CMK (cell line): ENCODE measurements around the gene AKR1C2.
"Not testable (repeated sequence)": the region's sequence is repeated elsewhere in the genome, so short reads cannot be mapped to it uniquely, and the experiment has no call there.

Experiments
- DNase-seq: peaks from one replicate; pipeline ENCODE4 v3.0.0-alpha.2; 2010; ENCODE audit warnings: low read depth

Gene AKR1C2

DNA sequence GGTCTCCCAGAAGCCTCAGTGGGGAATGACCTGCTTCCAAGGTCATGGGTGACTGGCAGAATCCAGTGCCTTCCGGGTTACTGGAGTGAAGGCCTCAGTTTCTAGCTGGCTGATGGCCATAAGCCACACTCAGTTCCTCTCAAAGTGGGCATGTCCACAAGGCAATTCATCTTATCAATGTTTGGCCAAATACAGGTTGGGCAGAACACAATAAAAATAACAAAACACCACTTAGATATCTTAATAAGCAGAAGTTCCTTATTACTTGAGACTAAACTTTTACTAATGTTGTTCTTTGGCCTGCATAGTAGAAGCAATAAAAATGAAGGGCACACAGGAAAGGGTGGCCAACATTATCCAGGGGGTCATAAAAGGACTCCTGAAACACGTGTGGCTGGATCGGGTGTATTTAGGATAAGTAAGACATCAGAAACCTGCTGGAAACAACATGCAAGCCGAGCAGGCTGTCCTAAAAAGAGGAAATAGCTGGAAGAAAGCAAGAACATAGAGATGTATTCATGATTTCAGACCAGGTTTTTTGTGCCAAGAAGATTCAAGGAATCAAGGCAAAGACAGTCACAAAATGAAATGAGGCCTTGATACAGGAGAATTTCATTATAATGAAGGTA lies 19.6 kb upstream of the AKR1C2 start:
- DNase-seq: no peak

- not testable (repeated sequence) for DNase-seq
These were observed 18.1 kb upstream of the AKR1C2 start for GRCh38 chr10:5021624-5022290.

DNA sequence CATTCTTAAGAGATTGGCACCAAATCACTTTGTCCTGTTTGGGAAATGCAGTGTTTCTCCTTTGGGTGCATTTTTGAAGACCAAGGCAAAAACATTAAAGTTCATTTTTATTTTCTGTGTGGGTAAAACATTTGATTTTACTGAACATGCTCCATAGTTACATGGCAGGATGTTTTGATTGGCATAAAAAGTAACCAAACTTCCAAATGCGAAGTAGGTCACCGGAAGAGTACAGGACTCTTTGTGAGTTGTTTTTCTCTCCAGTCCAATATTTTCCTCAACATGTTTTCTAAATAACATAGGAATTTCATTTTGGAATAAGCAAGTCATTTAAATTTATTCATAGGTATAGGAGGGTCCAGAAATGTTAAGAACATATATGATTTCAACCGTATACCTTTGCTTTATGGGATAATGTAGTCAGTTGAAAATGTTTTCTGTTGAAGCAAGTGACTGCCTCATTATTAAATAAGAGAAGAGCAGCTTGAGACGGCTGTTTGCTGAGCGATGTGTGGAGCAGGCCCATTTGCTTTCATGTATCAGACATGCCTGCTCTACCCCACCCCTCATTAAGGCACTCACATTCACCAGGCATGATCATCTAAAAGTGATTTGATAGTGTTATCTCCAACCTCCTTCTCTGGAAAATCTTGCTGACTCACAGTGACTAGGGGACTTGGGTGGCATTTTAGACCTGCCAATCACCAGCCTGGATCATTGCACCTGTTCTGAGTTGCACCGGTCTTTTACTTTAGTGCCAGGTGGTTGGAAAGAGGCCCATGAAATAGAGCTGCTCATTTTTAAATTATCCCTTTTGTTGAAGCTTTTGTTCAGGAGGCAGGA lies 16.3 kb upstream of the AKR1C2 start:
- not testable (repeated sequence) for DNase-seq

- DNase-seq: not testable (repeated sequence)
These were observed 15.1 kb upstream of the AKR1C2 start for GRCh38 chr10:5018671-5019277.

GRCh38 chr10:5018134-5018533 lies 14.5 kb upstream of the AKR1C2 start:
- DNase-seq: no peak

DNA sequence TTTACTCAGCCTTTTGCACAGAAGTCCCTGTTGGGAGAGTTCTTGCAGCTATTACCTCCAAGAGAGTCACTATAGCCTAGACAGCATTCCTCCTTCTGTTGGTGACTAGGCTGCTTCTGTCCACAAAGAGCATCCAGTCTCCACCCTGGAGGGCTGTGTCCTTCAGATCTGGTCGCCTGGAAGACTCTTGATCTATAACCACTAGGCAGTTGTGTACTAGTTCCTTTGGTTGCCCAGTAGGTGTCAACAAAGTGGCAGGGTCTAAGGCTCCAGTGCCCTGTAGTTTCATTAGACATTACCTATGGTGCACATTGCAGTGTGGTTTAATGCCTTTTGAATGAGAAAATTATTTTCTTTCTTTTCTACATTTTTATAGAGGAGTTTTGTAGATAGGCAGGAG lies 11.3 kb upstream of the AKR1C2 start:
- no peak for DNase-seq

DNA sequence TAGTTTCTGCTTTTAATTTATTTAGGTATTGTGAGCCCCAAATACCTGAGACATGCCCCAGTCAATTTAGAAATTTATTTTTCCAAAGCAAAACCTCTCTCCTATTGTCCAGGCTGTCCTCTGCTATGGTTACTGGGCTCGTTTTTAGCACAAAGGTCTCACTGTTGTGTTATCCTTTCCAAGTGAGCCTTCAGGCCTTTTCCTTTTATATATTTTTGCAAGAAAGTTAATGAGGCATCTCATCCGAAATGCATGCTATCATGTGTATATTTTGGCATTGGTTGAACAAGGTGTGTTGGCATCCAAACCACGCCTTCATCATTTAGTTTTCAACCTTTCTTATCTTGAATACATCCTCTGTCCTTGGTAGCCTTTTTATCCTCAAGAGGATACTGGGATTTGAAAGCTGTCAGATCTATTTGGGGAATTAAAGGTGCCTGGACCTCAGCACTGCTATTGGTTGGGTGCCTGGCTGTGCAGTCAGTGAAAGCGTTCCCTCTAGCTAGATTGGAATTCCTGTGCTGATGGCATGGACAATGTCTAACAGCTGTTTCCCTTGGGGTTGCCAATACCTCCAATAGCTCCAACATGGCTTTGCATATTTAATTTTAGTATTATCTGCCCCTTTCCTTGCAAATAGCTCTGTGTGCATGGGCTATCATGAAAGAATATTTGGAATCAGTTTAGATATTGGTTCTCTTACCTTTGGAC lies 10.7 kb upstream of the AKR1C2 start:
- DNase-seq: not testable (repeated sequence)

GRCh38 chr10:5013385-5013784 lies 9.7 kb upstream of the AKR1C2 start:
- no peak for DNase-seq

DNA sequence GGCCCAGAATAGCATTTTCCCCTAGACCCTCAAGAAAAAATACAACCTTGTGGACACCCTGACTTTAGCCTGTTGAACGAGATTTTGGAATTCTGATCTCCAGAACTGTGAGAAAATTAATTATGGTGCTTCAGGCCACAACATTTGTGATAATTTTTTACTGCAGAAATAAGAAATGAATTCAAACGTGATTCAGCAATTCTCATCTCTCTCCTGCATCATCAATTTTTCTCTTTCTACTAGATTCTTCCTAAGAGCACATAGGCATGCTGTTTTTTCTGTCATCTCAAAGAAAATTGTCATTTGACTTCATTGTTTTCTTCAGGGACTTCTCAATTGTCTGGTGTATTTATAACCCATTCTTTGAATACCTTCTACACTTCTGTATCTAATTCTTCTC lies 8.9 kb upstream of the AKR1C2 start:
- no peak for DNase-seq

DNA sequence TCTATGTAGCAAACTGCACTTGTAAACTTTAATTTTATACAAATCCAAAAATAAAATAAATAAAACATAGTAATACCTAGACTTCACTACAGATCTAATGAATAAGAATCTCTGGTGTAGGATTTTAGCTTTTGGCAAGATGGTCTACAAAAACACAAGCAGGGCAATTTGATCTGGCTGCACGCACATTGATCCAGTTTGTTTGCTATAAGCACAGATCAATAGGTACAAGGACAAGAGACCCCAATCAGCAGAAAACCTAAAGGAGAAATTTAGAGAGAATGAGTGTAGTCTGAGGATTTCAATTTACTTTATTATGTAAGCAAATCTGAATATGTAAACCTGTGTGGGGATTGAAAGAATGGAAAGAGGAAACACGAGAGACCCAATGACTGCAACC lies 7.7 kb upstream of the AKR1C2 start:
- DNase-seq: not testable (repeated sequence)

- not testable (repeated sequence) for DNase-seq
These were observed 6.4 kb upstream of the AKR1C2 start for GRCh38 chr10:5010043-5010442.

DNA sequence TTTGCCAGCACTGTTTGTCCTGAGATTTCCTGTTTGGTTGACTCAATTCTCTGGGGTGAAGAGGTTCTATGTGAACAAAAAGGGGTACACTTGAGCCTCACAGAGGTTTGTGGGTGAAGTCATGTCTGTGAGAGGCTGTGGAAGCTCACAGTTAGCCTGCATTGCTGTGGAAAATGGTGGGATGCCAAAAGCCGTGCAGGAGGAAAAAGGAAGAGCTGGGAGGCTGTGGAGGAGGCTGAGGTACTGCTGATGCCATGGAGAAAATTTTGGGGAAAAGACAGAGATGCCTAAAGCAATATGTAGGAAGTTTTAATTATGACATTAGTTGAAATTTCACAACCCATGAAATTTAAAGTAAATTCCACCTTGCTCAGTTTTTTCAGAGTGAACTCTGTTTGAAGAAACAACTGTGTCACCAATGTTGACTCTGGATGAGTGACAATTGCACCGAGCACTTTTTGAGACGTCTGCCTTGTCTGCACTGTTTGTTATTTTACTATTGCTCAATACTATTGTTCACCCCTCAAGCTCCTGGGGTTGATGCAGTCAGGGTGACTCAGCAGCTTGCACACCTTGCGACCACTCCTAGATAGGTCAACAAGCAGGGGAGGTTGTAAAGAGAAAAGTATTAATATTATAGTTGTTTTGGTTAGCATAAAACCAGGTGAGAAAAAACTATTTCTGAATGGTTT lies 5.3 kb upstream of the AKR1C2 start:
- not testable (repeated sequence) for DNase-seq

DNA sequence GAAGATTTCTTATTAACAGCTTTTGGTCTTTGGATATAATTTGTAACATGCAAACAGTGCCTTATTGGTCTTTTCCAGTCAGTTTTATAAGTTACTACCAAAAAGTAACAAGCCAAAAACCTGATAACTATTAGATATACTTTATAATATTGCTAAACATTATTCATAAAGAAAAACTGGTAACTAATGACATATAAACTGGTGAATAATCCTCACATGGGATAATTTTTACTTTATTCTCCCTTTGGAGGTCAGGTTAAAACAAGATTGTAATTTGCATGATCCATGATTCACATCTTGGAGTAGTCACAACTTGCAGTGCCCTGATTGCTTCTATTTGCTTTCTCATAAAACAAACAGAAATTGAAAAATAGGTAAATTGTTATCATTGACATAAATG lies 844 bp upstream of the AKR1C2 start:
- not testable (repeated sequence) for DNase-seq

GRCh38 chr10:5004030-5004385 lies 351 bp upstream of the AKR1C2 start:
- DNase-seq: not testable (repeated sequence)

GRCh38 chr10:5002013-5002727 lies 1.5 kb downstream of the AKR1C2 start:
- DNase-seq: no peak

DNA sequence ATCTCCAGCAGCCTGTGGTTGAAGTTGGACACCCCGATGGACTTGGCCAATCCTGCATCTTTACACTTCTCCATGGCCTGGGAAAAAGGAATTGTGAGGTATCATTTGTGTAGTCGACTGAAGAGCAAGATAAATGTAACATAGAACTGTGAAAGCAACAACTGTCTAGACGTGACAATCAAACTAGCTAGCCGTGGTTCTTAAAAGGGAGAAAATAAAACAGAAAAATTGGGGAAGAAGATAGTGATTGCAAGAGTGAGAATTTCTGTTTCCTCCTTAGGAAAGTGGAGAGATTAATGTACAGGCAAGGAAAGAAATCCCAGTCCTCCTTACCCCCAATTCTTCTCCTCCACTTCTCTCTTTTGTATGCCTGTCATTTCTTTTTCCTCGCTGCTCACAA lies 5.0 kb downstream of the AKR1C2 start:
- DNase-seq: no peak

GRCh38 chr10:4994260-4994659 lies 9.4 kb downstream of the AKR1C2 start:
- not testable (repeated sequence) for DNase-seq

- DNase-seq: not testable (repeated sequence)
These were observed 11.1 kb downstream of the AKR1C2 start for GRCh38 chr10:4992564-4992963.

- DNase-seq: not testable (repeated sequence)
These were observed 12.2 kb downstream of the AKR1C2 start for GRCh38 chr10:4991463-4991862.

GRCh38 chr10:4990217-4990616 lies 13.4 kb downstream of the AKR1C2 start:
- no peak for DNase-seq
